GM23248 (cell line): Measurements from ENCODE around the gene LLGL2.

Source experiments
- EZH2 ChIP-seq: fragments of 200-600 bp; sonication (generic); IDR thresholded peaks from 2 replicates; pipeline ENCODE4 v1.6.1; 2018; ENCODE audit warnings: antibody characterized with exemption, mild to moderate bottlenecking; ENCODE audit not compliant: insufficient read depth, poor library complexity, severe bottlenecking
- EZH2phosphoT487 ChIP-seq: fragments of 200-600 bp; sonication (generic); IDR thresholded peaks from 2 replicates; pipeline ENCODE4 v1.6.1; 2018; ENCODE audit warnings: antibody characterized with exemption, moderate library complexity, mild to moderate bottlenecking, low read depth; ENCODE audit not compliant: insufficient read depth

- no peak for TF ChIP-seq EZH2
- TF ChIP-seq EZH2phosphoT487 = no peak
These were observed 63.8 kb downstream of the LLGL2 start for GRCh38 chr17:75589012-75589918.
